ENCODE data around the gene RBM47. TPM values are rescaled to one million over a fixed set of nuclear protein-coding genes. Genes with fewer than 3 reads are reported as not detected.

RBM47 gene
- total RNA-seq, 3 donors from 2014 or later, result 66.6 to 151 (median 89.5) TPM

GRCh38 chr4:40375095-40375494, 254.6 kb downstream of the RBM47 start:
- DNase-seq (ENCODE audit: low spot score in 2 of 2), result no peak
- intact Hi-C loops (cut with DNase I; ENCODE audit: low total_unique reads), result no loop called here

GRCh38 chr4:40373636-40374035, 256.0 kb downstream of the RBM47 start:
- Histone ChIP-seq H3K9me3 (no peaks in the 10 kb centered on the region), H3K27ac (no peak overlapping the region), H3K27me3 (no peaks in the 10 kb centered on the region), H3K4me1 (no peaks in the 10 kb centered on the region), H3K36me3 (no peaks in the 10 kb centered on the region), H3K4me3 (no peak overlapping the region)
- no peak for DNase-seq (ENCODE audit: low spot score in 2 of 2)
- no peak for TF ChIP-seq POLR2AphosphoS5 (IDR thresholded peaks at IDR 0.05)
- TF ChIP-seq, protein P1, sequence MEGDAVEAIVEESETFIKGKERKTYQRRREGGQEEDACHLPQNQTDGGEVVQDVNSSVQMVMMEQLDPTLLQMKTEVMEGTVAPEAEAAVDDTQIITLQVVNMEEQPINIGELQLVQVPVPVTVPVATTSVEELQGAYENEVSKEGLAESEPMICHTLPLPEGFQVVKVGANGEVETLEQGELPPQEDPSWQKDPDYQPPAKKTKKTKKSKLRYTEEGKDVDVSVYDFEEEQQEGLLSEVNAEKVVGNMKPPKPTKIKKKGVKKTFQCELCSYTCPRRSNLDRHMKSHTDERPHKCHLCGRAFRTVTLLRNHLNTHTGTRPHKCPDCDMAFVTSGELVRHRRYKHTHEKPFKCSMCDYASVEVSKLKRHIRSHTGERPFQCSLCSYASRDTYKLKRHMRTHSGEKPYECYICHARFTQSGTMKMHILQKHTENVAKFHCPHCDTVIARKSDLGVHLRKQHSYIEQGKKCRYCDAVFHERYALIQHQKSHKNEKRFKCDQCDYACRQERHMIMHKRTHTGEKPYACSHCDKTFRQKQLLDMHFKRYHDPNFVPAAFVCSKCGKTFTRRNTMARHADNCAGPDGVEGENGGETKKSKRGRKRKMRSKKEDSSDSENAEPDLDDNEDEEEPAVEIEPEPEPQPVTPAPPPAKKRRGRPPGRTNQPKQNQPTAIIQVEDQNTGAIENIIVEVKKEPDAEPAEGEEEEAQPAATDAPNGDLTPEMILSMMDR (IDR thresholded peaks at IDR 0.05), result no peak
- TF ChIP-seq POLR2A (IDR thresholded peaks at IDR 0.05), result no peak
- intact Hi-C loops (cut with DNase I; ENCODE audit: low total_unique reads), result no loop called here

More at GRCh38 chr4:40375095-40375494, 254.6 kb downstream of the RBM47 start:
- H3K27me3 ChIP-seq, result no peaks in the 10 kb centered on the region
- no peaks in the 10 kb centered on the region for H3K4me1 ChIP-seq
- no peaks in the 10 kb centered on the region for H3K36me3 ChIP-seq
- no peak overlapping the region for H3K27ac ChIP-seq
- no peak overlapping the region for H3K4me3 ChIP-seq
- no peaks in the 10 kb centered on the region for H3K9me3 ChIP-seq
- no peak for TF ChIP-seq POLR2A (IDR thresholded peaks at IDR 0.05)
- TF ChIP-seq, protein P1 (IDR thresholded peaks at IDR 0.05), result no peak
- no peak for TF ChIP-seq POLR2AphosphoS5 (IDR thresholded peaks at IDR 0.05)

Other genes starting within 250 kb of the RBM47 start
- 10 to 100 TPM in 1 of 3 donors, 1 to 10 TPM in 1, under 1 TPM in 1; 0.80 to 19.3 (median 9.5) TPM for gene NSUN7, start 120.1 kb upstream of the RBM47 start, total RNA-seq